ENCODE measurements around the gene ZDHHC18. TPM values are rescaled to one million over a fixed set of nuclear protein-coding genes. Genes with fewer than 3 reads are reported as not detected.

The ZDHHC18 gene
- total and polyA plus RNA-seq, 5 donors, result 11.8 to 14.4 (median 12.6) TPM

- Histone ChIP-seq H3K4me3 (ENCODE audit: low read length) (no peak overlapping the region), H3K4me1 (ENCODE audit: control insufficient read depth, insufficient read depth, low read length) (no peaks in the 10 kb centered on the region), H3K27me3 (ENCODE audit: control insufficient read depth, insufficient read depth) (no peaks in the 10 kb centered on the region), H3K27ac (ENCODE audit: low read length) (no peak overlapping the region), H3K9me3 (ENCODE audit: control insufficient read depth, low read length) (no peaks in the 10 kb centered on the region)
- peak in 2 of 3 donors; percentile 55 to 60 for DNase-seq
- ATAC-seq, result peak; percentile 10 to 14
- WGBS, result 75% methylated on average over 10 of the region's 10 CpGs
- intact Hi-C loops (cut with DNase I), result no loop called here
Measured at GRCh38 chr1:26848941-26849774, 22.7 kb downstream of the ZDHHC18 start.

GRCh38 chr1:26851106-26851684 lies 24.7 kb downstream of the ZDHHC18 start:
- ATAC-seq (no peak), DNase-seq (no peak)
- intact Hi-C loops (cut with DNase I), result no loop called here
- H3K4me1 ChIP-seq (ENCODE audit: control insufficient read depth, insufficient read depth, low read length), result no peaks in the 10 kb centered on the region
- H3K4me3 ChIP-seq (ENCODE audit: low read length), result no peak overlapping the region
- no peaks in the 10 kb centered on the region for H3K27me3 ChIP-seq (ENCODE audit: control insufficient read depth, insufficient read depth)
- no peak overlapping the region for H3K27ac ChIP-seq (ENCODE audit: low read length)
- 85% methylated on average over 12 of the region's 12 CpGs for WGBS
- H3K9me3 ChIP-seq (ENCODE audit: control insufficient read depth, low read length), result no peaks in the 10 kb centered on the region

DNA sequence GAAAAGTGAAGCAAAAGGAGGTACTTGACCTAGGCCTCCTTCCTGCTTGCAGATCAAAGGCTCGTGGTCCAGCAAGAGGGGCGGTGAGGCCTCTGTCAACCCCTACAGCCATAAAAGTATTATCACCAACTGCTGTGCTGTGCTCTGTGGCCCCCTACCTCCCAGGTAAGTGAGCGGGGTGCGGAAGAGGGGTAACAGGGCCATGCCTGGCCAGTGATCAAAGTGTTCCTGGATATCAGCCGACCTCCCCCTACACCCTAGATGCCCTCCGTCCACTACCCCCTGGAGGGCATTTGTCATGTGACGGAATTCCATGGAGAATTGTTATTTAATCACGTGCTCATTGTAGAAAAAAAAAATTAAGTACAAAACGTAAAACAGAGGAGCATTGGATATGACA lies 26.2 kb downstream of the ZDHHC18 start:
- Histone ChIP-seq H3K9me3 (ENCODE audit: control insufficient read depth, low read length) (no peaks in the 10 kb centered on the region), H3K4me1 (ENCODE audit: control insufficient read depth, insufficient read depth, low read length) (no peaks in the 10 kb centered on the region), H3K4me3 (ENCODE audit: low read length) (no peak overlapping the region), H3K27ac (ENCODE audit: low read length) (no peak overlapping the region), H3K27me3 (ENCODE audit: control insufficient read depth, insufficient read depth) (no peaks in the 10 kb centered on the region)
- no peak for ATAC-seq
- no peak for DNase-seq
- WGBS, result 75% methylated on average over 9 of the region's 9 CpGs
- intact Hi-C loops (cut with DNase I), result no loop called here

- WGBS, result 17% methylated on average over 3 of the region's 3 CpGs
- ATAC-seq (peak; percentile 84 to 90), DNase-seq (peak; percentile 88 to 93 (median 91))
- no peak overlapping the region for H3K4me3 ChIP-seq (ENCODE audit: low read length)
- no peak overlapping the region for H3K27ac ChIP-seq (ENCODE audit: low read length)
- intact Hi-C loops (cut with DNase I), result no loop called here
- no peaks in the 10 kb centered on the region for H3K4me1 ChIP-seq (ENCODE audit: control insufficient read depth, insufficient read depth, low read length)
- H3K27me3 ChIP-seq (ENCODE audit: control insufficient read depth, insufficient read depth), result no peaks in the 10 kb centered on the region
- H3K9me3 ChIP-seq (ENCODE audit: control insufficient read depth, low read length), result no peaks in the 10 kb centered on the region
Measured at GRCh38 chr1:26853156-26853555, 26.7 kb downstream of the ZDHHC18 start.

DNA sequence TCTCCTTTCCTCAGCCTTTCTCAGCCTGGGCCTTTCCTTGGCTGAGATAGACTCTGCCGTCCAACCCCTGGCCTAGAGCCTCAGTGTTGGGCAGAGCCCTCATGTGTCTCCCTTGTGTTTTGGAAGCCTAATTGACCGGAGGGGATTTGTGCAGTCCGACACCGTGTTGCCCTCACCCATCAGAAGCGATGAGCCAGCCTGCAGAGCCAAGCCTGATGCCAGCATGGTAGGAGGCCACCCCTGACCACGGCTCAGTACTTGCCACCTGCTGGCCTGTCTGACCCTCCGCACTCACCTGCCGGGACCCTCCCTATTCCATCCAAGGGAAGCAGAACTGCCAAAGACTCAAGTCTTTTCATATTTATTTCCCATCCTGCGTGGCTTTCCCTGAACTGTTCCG lies 27.1 kb downstream of the ZDHHC18 start:
- DNase-seq (no peak), ATAC-seq (no peak)
- intact Hi-C loops (cut with DNase I), result no loop called here
- Histone ChIP-seq H3K27me3 (ENCODE audit: control insufficient read depth, insufficient read depth) (no peaks in the 10 kb centered on the region), H3K4me3 (ENCODE audit: low read length) (no peak overlapping the region), H3K27ac (ENCODE audit: low read length) (no peak overlapping the region), H3K9me3 (ENCODE audit: control insufficient read depth, low read length) (no peaks in the 10 kb centered on the region), H3K4me1 (ENCODE audit: control insufficient read depth, insufficient read depth, low read length) (no peaks in the 10 kb centered on the region)
- 94% methylated on average over 10 of the region's 10 CpGs for WGBS

- WGBS, result 76% methylated on average over 5 of the region's 5 CpGs
Measured at GRCh38 chr1:26854906-26855305, 28.4 kb downstream of the ZDHHC18 start.

DNA sequence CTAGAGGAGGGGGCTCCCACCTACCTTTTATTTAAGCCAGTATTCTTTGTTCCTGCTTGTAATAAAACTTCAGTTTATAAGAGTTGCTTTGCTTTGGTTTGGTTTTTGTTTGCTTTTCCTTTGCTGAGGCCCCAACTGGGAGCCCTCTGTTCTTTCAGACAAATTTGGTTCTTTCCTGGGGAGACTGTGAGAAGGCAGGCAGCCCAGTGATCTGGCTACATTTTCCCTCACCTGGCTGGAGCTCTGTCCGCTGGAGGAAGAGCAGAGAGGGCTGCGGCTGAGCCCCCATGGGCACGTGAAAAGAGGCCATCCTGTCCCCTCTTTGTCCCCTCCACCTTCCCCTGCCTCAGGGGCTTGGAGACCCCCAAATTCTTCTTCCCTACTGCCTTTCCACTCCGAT lies 29.1 kb downstream of the ZDHHC18 start:
- Histone ChIP-seq H3K9me3 (ENCODE audit: control insufficient read depth, low read length) (no peaks in the 10 kb centered on the region), H3K4me1 (ENCODE audit: control insufficient read depth, insufficient read depth, low read length) (no peaks in the 10 kb centered on the region), H3K27me3 (ENCODE audit: control insufficient read depth, insufficient read depth) (no peaks in the 10 kb centered on the region), H3K4me3 (ENCODE audit: low read length) (no peak overlapping the region), H3K27ac (ENCODE audit: low read length) (no peak overlapping the region)
- ATAC-seq (no peak), DNase-seq (no peak)
- intact Hi-C loops (cut with DNase I), result no loop called here
- 94% methylated on average over 4 of the region's 4 CpGs for WGBS

More at GRCh38 chr1:26854906-26855305, 28.4 kb downstream of the ZDHHC18 start:
- no peaks in the 10 kb centered on the region for H3K9me3 ChIP-seq (ENCODE audit: control insufficient read depth, low read length)
- H3K4me1 ChIP-seq (ENCODE audit: control insufficient read depth, insufficient read depth, low read length), result no peaks in the 10 kb centered on the region
- H3K4me3 ChIP-seq (ENCODE audit: low read length), result no peak overlapping the region
- DNase-seq (no peak), ATAC-seq (no peak)
- intact Hi-C loops (cut with DNase I), result no loop called here
- H3K27ac ChIP-seq (ENCODE audit: low read length), result no peak overlapping the region
- no peaks in the 10 kb centered on the region for H3K27me3 ChIP-seq (ENCODE audit: control insufficient read depth, insufficient read depth)

DNA sequence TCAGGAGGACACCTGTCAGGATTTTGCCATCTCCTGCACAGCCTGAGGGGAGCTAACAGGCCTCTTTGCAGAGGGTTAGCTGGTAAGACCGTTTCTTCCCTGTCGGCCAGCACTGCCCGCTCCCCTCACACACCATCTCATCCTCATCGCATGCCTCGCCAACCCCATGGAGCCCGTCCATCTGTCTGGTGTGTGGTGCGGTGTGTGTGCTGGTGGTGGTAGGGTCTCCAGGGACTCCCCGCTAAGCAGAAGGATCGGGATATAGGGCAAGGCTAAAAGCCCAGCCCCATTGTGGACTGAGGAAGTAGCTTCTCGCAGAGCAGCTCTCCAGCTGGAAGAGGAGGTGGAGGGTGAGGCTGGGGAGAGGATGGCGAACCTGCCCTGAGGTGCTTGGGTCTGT lies 29.7 kb downstream of the ZDHHC18 start:
- Histone ChIP-seq H3K9me3 (ENCODE audit: control insufficient read depth, low read length) (no peaks in the 10 kb centered on the region), H3K4me1 (ENCODE audit: control insufficient read depth, insufficient read depth, low read length) (no peaks in the 10 kb centered on the region), H3K27ac (ENCODE audit: low read length) (no peak overlapping the region), H3K4me3 (ENCODE audit: low read length) (no peak overlapping the region), H3K27me3 (ENCODE audit: control insufficient read depth, insufficient read depth) (no peaks in the 10 kb centered on the region)
- no peak for ATAC-seq
- WGBS, result 92% methylated on average over 11 of the region's 11 CpGs
- intact Hi-C loops (cut with DNase I), result no loop called here
- DNase-seq, result no peak

DNA sequence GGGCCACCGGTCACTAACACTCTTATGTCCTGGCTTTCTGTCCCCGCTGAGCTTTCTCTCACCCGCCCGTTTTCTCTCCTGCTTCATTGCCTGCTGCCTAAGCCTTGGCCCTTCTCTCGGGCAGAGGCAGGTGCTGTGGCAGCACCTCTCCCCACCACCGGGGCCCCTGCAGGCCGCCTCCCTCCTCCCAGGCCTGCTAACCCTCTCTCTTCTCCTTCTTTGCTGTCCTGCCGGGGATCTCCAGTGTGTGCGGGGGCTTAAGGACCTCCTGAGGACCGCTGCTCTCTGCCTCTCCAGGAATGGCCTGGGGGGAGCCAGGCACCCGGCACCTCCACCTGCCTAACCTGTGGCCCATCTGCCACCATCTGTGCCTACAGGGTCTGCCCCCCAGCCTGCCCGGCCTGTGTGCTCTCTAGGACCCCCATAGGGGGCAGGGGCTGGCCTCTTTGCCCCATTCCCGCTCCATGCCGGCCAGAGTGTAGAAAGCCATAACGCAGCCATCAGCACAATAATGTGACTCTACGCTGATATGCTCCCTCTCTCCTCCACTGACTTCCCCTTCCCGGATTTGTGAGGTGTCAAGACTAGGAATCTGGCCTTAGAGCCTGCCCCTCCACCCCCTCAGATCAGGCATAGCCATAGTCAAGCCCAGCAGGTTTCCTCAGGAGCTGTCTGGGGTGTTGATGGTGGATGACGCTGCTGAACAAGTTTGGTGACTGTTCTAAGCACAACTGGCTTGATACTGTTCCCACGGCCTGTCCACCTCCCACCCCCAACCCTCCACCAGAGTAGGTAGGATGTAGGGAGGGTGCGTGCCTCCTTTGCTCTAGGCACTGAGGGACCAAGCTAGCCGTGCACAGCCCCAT lies 30.3 kb downstream of the ZDHHC18 start:
- ATAC-seq (no peak), DNase-seq (no peak)
- no peaks in the 10 kb centered on the region for H3K27me3 ChIP-seq (ENCODE audit: control insufficient read depth, insufficient read depth)
- H3K4me3 ChIP-seq (ENCODE audit: low read length), result no peak overlapping the region
- H3K4me1 ChIP-seq (ENCODE audit: control insufficient read depth, insufficient read depth, low read length), result no peaks in the 10 kb centered on the region
- WGBS, result 80% methylated on average over 21 of the region's 21 CpGs
- no peaks in the 10 kb centered on the region for H3K9me3 ChIP-seq (ENCODE audit: control insufficient read depth, low read length)
- intact Hi-C loops (cut with DNase I), result no loop called here
- H3K27ac ChIP-seq (ENCODE audit: low read length), result no peak overlapping the region

GRCh38 chr1:26857473-26858060 lies 31.1 kb downstream of the ZDHHC18 start:
- 78% methylated on average over 8 of the region's 8 CpGs for WGBS
- Histone ChIP-seq H3K4me1 (ENCODE audit: control insufficient read depth, insufficient read depth, low read length) (no peaks in the 10 kb centered on the region), H3K4me3 (ENCODE audit: low read length) (no peak overlapping the region), H3K27me3 (ENCODE audit: control insufficient read depth, insufficient read depth) (no peaks in the 10 kb centered on the region), H3K9me3 (ENCODE audit: control insufficient read depth, low read length) (no peaks in the 10 kb centered on the region), H3K27ac (ENCODE audit: low read length) (no peak overlapping the region)
- no peak for ATAC-seq
- no peak for DNase-seq
- intact Hi-C loops (cut with DNase I), result no loop called here

DNA sequence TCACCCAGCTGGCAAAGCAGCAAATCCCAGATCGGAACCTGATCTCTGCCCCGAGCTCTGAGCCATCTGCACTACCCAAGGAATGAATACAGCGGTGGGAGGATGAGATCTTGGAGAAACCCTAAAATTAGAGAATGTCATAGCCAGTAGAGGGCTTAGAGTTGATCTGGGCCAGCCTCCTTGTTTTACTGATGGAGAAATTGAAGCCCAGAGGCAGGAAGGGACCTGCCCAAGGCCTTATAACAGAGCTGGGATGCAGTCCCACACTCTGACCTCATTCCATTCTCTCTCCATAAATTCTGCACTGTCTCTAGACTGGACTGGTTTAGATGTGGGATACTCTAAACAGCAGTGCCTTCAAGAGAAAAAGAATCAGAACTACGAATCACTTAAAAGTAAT lies 31.7 kb downstream of the ZDHHC18 start:
- no peaks in the 10 kb centered on the region for H3K9me3 ChIP-seq (ENCODE audit: control insufficient read depth, low read length)
- no peak for ATAC-seq
- intact Hi-C loops (cut with DNase I), result no loop called here

More for the DNA sequence above, 31.7 kb downstream of the ZDHHC18 start:
- H3K27me3 ChIP-seq (ENCODE audit: control insufficient read depth, insufficient read depth), result no peaks in the 10 kb centered on the region
- no peak for DNase-seq
- H3K4me1 ChIP-seq (ENCODE audit: control insufficient read depth, insufficient read depth, low read length), result no peaks in the 10 kb centered on the region
- 88% methylated on average over 4 of the region's 4 CpGs for WGBS
- no peak overlapping the region for H3K4me3 ChIP-seq (ENCODE audit: low read length)
- H3K27ac ChIP-seq (ENCODE audit: low read length), result no peak overlapping the region

Data from right cardiac atrium (tissue), 5 donors.